Hindlimb muscle (tissue), 1 donor: Measurements from ENCODE around the gene FOXP1. TPM values are rescaled to one million over a fixed set of nuclear protein-coding genes. Genes with fewer than 3 reads are reported as not detected.
A peak's percentile ranks its signal among the peaks of the same experiment; 100 is the strongest.

Experiments used
- DNase-seq: peaks from one replicate; pipeline ENCODE4 v3.0.0-alpha.2; 2013
- polyA plus RNA-seq: library from polyadenylated mRNA; unstranded; fragments of 120-200 nt; gene quantifications from one replicate; pipeline ENCODE4 v1.2.1, GENCODE V29; 2013; ENCODE audit not compliant: insufficient read length

Gene FOXP1
- polyA plus RNA-seq, 1 donor = 18.2 TPM

DNA sequence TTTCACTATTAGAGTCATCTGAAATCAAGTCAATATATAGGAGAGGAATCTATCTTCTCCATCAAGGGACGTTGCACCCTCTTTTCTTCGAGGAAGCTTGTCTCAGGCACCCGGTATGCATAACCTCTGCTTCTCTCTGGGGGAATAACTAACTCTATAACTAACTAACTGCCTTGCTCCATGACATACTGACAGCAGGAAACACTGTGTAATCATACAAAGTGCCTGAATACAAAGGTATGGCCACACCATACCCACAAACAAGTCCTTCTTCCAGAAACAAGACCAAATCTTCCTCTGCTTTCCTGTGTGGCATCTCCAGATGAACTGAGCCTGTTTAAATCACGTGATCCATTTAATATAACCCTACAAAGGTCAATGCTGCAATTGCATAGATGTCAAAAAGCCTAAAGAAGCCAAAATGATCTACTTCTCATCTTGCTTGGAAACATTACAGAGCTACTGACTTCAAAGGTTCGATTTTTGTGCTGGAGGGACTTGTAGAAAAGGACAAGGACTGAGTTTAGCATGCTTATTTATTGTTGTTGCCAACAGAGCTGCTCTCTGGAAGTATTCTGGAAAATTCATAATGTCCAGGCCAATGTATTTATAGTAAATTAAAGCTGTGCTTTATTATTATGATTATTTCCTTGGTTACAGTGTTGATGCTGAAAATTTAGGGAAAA is 380.5 kb downstream of the FOXP1 start:
- DNase-seq = no peak

GRCh38 chr3:71201939-71202338 is 381.6 kb downstream of the FOXP1 start:
- peak; percentile 87 for DNase-seq

GRCh38 chr3:71197841-71198565 is 385.5 kb downstream of the FOXP1 start:
- DNase-seq = no peak

DNA sequence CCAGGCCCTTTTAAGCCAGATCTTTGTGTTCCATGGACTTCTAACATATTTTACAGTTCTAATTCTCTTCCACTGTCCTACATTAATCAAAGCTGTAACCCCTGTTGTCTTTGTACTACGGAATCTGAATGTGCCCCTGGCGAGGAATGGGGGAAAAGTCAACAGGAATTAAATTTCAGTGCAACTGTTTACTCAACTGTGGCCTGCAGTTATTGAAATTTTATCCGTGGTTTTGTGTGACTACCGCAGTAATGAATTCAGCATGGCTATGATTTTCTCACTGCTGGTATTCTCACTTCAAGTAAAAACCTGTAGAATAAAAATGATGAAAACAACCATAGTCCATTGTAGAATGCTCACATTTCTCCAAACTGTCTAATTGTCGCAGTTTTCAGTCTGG is 388.0 kb downstream of the FOXP1 start:
- no peak for DNase-seq

DNA sequence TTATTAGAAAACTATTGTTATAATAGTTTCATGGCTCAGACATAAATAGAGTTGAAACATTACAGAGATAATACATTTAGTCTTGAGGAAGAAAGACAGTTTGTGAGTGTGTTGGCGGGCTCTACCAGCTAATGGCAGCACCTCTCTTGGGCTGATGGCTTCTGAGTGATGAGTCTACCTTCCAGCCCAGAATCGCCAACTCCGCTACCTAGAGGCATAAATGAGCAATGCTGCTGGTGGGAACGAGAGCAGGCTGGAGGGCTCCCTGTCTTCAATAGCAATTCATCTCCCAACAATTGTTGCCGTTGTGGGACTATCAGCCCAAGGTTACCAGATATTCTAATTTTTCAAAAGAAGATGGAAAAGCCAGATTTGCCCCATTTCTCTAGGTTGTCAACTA is 388.7 kb downstream of the FOXP1 start:
- DNase-seq = no peak

DNA sequence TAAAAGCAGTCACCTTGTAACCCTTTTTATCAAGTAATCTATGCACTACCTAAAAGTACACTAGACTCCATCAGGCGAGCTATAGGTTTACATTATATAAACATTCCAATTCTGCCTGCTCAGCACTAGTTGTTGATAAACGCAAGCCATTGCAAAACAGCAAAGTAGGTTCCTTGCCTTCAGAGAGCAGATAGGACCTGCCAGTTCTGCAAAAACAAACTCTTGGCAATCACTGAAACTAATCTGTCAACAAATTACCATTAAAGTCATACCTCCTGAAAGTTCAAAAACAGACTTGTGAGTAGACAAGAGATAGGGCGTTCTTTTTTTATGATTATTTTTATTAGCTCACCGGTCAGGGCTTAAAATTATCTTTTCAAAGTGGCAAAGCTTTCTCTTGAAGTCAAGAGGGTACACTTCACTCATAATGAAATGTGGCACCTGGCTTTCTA is 392.5 kb downstream of the FOXP1 start:
- no peak for DNase-seq

DNA sequence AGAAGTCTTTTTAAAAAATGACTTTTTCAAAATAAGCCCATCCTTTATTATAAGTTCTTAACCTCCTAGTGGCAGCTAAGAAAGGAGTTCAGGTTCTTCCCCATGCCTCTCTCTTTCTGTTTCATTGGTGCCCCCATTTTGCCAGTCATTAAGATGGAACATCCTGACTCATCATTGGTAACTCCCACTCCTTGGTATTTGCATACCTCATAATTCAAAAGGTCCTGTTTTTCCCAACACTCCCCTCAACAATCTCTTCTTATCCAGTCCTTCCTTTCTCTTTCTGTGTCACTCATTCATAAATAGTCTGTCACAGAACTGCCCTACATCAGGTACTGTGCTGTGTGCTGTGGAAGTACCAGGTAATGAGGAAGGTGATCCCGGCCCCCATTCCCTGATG is 394.0 kb downstream of the FOXP1 start:
- no peak for DNase-seq

- DNase-seq = no peak
These were observed 395.8 kb downstream of the FOXP1 start for GRCh38 chr3:71187715-71188114.

GRCh38 chr3:71186801-71187200 is 396.7 kb downstream of the FOXP1 start:
- DNase-seq = no peak

DNA sequence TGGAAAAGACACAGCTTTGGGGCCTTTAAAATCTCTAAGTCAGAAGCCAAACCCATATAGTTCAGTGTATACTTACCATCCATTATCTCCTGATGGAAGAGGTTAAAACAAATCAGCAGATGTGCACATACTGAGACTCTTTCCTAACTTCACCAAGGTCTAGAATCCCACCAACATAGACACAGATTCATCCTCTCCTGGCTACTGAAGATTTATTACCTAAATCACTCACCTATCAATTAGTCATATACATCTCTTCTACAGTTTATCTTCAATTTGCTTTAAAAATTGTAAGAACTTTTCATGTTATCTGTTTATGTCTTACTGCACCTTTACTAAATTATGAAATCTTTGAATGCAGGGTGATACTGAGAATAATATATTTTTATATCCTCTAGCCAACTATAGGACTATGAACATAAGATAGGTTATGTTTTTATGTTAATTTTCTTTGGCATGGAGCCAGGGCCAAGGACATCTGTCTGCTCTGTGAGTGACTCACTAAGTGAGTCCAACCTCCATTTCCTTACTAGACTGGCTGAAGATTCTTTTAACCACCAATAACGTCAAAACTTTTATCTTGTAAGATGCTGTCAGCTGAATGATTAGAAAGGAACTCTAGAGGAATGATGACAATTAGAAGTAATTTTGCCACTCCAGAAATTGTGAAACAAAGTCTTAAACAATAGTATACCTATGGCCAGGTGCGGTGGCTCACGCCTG is 397.6 kb downstream of the FOXP1 start:
- no peak for DNase-seq

DNA sequence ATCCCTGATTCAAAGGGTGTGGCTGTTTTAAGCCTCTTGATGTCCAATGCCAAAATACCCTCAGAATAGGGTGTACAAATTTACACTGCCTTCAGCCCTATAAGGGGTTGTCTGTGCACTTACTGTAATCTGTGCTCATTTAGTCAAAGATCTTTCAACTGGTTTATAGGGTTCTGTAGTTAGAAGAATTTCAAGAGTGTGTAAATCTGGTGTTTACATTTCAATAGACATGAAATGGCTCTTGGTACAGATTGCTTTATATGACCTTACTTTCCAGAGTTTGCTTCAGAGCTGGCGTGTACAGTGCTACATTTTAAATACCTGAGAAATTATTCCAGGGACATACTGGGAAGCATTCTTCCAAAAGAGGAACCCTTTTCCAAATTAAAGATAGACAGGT is 399.3 kb downstream of the FOXP1 start:
- DNase-seq = no peak

DNA sequence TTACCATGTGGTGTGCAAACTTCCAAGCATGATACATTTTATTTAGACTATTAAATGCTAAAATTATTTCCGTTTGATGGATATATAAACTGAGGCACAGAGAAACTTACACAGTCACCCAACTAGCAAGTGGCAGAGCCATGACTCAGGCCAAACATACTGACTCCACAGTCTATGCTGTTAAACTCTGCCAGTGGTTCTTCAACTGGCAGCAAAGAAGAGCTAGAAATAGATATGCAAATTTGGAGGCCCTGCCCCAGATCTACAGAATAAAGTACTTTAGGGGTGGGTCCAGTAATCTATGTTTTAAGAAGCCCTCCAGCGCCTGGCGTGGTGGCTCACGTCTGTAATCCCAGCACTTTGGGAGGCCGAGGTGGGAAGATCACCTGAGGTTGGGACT is 400.0 kb downstream of the FOXP1 start:
- no peak for DNase-seq

DNA sequence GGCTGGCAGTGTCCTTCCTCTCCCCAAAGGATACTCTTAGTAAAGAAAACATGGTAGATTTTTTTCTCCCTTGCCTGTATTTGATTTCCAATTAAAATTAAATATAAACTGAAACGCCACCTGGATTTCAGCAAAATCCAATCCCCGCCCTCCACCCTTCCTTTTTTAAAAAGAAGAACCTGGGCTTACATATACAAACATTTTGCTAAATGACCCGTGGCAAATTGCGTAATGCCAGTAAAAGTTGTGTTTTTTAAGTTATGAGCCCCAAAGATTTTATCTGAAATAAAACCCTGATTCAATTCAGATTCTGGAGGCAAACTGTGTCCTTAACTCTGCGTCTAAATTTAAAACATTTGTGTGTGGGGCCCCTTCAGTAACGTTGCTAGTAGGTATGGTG is 403.0 kb downstream of the FOXP1 start:
- DNase-seq = no peak

GRCh38 chr3:71177375-71177774 is 406.2 kb downstream of the FOXP1 start:
- no peak for DNase-seq

GRCh38 chr3:71176366-71176765 is 407.2 kb downstream of the FOXP1 start:
- no peak for DNase-seq

DNA sequence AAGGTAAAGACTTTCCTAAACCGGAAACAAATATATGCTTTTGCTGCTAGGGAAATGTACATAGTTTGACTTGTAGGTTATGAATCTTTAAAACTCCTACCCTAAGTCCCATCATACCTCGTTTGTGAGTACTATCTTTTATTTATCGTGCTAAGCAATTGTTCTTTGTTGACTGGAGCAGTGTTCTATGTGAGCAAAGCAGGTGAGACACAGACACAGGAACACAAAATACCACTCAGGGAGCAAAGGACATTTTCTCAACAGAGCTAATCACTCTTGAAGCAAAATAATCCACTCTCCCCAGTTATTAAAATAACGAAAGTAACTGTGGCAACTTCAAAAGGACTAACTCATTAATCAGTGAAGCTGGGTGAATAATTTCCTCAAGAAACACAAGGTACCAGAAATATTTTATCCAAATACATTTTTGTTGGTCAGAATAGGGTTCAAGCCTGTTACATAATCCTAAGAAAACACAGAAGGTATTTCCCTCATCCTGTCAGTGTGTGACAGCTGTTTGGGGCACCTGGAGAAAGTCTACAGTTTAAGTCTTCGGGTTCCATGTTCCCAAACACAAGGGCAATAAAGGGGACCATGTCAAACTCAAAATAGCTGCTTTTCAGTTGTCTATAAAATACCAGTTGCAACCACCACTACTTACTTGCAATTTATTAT is 407.7 kb downstream of the FOXP1 start:
- no peak for DNase-seq

- no peak for DNase-seq
These were observed 410.6 kb downstream of the FOXP1 start for GRCh38 chr3:71172951-71173350.

DNA sequence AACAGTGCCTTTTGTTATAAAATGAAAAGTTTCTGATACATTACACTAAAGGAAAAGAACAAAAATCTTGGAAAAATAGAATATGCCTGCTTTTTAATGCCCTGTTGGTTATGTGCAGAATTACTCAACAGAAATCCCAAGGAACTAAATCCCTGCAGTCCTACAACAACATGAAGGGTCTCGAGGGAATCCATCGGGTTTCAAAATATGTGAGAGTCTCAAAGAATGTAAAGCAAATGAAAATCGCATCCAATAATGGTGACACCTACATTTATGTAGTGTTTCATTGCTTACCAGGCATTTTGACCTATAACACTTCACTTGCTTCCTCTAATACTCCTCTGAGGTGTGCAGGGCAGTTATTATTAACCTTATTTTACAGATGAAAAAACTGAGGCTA is 411.3 kb downstream of the FOXP1 start:
- DNase-seq = no peak

DNA sequence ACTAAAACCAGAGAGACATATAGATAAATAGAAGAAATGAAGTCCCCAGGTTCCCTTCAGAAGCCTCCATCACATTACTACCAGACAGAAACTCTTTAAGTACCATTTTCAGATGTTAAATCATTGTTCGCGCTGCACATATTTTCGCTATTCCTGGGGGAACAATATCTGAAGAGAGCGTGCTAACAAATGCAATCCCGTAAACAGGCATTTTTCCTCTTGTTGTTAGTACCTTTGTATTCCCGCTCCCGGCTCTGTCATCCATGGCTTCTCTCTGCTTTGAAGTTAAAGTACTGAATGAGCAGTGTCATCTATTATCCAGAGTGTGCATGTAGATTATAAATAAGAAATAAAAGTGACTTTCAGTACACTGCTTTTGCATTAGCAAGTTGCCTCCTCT is 412.3 kb downstream of the FOXP1 start:
- DNase-seq = no peak

DNA sequence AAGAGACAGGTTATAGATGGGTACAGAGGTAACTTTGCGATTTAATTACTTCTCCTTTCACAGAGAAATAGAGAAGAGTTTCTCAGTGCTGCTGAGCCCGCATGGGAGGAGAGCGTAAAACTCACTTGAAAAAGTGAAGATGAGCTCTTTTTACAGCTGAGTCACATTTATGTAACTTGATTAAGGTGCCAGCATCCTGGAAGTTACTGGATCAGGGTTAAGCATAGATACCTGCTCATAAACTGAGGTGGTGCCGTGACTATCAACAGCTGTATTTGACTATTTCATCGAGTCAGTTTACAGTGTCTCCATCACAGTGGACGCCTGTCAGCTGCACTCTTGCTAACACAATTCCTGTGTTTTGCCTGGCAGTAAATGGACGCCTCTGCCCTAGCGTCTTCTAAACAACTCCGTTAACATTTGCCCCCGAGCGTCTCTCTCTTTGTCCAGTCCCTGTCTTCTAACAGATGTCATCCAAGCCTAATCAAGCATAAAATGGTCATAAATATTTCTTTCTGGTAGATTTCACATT is 414.6 kb downstream of the FOXP1 start:
- DNase-seq = peak; percentile 31

DNA sequence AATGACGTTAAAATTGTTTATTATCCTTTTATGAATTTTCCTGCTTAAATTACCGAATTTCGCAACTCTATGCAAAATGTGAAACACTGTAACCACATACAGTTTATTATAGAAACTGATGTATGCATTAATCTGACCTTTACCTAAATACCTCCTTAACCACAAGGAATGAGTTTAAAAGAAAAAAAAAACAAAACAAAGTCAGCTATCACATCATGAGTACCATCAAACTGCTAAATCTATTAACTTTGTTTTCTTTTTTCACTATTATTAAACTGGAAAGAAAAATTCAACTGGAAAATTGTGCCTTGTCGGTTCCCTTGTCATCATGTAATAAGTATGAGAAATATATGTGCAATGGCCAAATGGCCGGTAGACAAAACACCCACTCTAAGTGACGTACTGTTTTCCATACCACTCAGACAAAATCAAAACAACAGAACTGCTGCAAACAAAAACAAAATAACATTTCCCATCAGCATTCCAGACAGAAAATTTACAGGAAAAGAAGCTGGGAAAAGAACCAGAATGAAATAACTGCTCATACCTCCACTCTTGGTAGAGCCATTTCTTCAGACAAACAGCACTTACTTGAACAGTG is 415.3 kb downstream of the FOXP1 start:
- DNase-seq = peak; percentile 75
